ENCODE results near the gene FBLN7.

Gene FBLN7

DNA sequence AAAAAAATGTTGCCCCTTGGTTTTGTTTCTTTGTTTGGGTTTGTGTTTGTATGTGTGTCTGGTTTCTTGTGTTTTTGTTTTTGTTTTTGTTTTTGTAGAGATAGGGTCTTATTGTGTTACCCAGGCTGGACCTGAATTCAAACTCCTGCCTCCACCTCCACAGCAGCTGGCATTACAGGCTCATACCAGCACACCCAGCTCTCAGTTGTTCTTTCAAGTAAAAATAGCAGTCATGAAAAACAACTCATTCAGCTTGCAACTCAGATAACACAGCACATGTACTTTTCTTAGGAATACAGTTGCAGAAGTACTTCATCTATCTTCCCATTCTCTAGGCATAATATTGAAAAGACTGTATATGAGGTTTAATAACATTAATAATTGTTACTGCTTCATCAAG, 79.7 kb downstream of the FBLN7 start:
- TF ChIP-seq SPI1 (IDR thresholded peaks at IDR 0.05; ENCODE audit: low read depth, low read length): no peak
- TF ChIP-seq POLR2A (IDR thresholded peaks at IDR 0.05; ENCODE audit: low read depth, low read length): no peak
- TF ChIP-seq PAX5 (IDR thresholded peaks at IDR 0.05; ENCODE audit: insufficient read depth, low read length, severe bottlenecking): no peak

DNA sequence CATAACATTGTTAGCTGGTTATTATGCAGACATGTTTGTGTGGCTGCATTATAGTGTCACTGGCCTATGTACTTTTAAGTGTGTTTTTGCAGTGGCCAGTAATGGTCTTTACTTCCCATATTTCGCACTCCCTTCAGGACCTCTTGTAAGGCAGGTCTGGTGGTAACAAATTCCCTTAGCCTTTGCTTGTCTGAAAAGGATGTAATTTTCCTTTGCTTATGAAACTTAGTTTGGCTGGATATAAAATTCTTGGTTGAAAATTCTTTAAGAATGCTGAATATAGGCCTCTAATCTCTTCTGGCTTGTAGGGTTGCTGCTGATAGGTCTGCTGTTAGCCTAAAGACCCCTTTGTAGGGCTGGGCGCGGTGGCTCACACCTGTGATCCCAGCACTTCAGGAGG, 82.0 kb downstream of the FBLN7 start:
- DNase-seq (ENCODE audit: insufficient read length, low spot score) (no peak), FAIRE-seq (peak; percentile 72)
- TF ChIP-seq POU2F2 (IDR thresholded peaks at IDR 0.05; ENCODE audit: low read depth, low read length): no peak
- TF ChIP-seq POLR2A (IDR thresholded peaks at IDR 0.05; ENCODE audit: low read depth, low read length): no peak
- TF ChIP-seq POLR2AphosphoS5 (IDR thresholded peaks at IDR 0.05; ENCODE audit: low read depth, low read length): no peak
- no peak for TF ChIP-seq PAX5 (IDR thresholded peaks at IDR 0.05; ENCODE audit: insufficient read depth, low read length, severe bottlenecking)
- TF ChIP-seq SPI1 (IDR thresholded peaks at IDR 0.05; ENCODE audit: low read depth, low read length): no peak
- no peak for TF ChIP-seq TAF1 (IDR thresholded peaks at IDR 0.05; ENCODE audit: low read depth, low read length)

More for the DNA sequence above, 79.7 kb downstream of the FBLN7 start:
- no peak for FAIRE-seq
- no peak for DNase-seq (ENCODE audit: insufficient read length, low spot score)

DNA sequence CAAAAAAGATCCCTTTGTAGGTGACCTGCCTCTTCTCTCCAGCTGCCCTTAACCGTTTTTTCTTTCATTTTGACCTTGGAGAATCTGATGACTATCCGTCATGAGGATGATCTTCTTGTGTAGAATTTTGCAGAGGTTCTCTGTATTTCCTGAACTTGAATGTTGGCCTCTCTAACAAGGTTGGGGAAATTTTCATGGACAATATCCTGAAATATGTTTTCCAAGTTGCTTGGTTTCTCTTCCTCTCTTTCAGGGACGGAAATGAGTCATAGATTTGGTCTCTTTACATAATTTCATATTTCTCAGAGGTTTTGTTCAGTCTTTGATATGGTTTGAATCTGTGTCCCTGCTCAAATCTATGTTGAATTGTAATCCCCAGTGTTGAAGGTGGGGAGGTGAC, 82.6 kb downstream of the FBLN7 start:
- no peak for DNase-seq (ENCODE audit: insufficient read length, low spot score)
- TF ChIP-seq PAX5 (IDR thresholded peaks at IDR 0.05; ENCODE audit: insufficient read depth, low read length, severe bottlenecking): no peak
- no peak for TF ChIP-seq POU2F2 (IDR thresholded peaks at IDR 0.05; ENCODE audit: low read depth, low read length)
- no peak for TF ChIP-seq POLR2AphosphoS5 (IDR thresholded peaks at IDR 0.05; ENCODE audit: low read depth, low read length)
- no peak for TF ChIP-seq TAF1 (IDR thresholded peaks at IDR 0.05; ENCODE audit: low read depth, low read length)
- TF ChIP-seq SPI1 (IDR thresholded peaks at IDR 0.05; ENCODE audit: low read depth, low read length): peak; percentile 28; the same call in 1 of the 2 replicates
- no peak for TF ChIP-seq POLR2A (IDR thresholded peaks at IDR 0.05; ENCODE audit: low read depth, low read length)
- FAIRE-seq: no peak

DNA sequence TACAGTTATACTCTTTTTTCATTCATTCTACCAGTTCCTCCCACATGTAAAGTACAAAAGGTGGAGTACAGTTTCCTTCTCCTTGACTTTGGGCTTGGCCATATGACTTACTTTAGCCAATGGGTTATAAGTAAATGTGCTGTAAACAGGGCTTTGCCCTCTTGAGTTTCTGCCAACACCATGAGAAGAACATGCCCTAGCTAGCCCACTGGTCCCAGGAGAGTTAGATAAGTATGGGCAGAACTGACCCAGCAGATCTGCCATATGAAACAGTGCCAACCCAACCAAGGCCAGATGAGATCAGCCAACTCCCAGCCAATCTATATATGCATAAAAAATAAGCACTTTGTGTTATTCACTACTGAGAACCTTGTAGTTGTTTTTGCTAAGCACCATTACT, 91.2 kb downstream of the FBLN7 start:
- FAIRE-seq (no peak), DNase-seq (ENCODE audit: insufficient read length, low spot score) (no peak)
- TF ChIP-seq POU2F2 (IDR thresholded peaks at IDR 0.05; ENCODE audit: low read depth, low read length): no peak
- TF ChIP-seq TAF1 (IDR thresholded peaks at IDR 0.05; ENCODE audit: low read depth, low read length): no peak
- TF ChIP-seq POLR2A (IDR thresholded peaks at IDR 0.05; ENCODE audit: low read depth, low read length): no peak
- TF ChIP-seq SPI1 (IDR thresholded peaks at IDR 0.05; ENCODE audit: low read depth, low read length): no peak
- no peak for TF ChIP-seq PAX5 (IDR thresholded peaks at IDR 0.05; ENCODE audit: insufficient read depth, low read length, severe bottlenecking)

DNA sequence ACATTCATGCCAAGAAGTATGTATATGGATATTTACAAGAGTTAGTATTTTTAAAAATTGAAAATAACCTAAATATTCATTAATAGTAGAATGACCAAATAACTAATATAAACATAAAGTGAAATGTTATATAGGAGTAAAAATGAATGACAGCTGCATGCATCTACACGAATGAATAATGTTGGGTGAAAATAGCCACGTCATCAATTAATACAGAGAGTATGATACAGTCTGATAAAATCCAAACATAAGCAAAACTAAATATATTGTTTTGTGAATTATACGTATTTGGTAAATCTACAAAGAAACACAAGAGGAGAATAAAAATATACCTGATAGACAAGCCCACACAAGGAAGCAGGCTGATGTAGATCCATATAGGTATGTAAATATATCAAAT, 92.2 kb downstream of the FBLN7 start:
- no peak for FAIRE-seq
- no peak for DNase-seq (ENCODE audit: insufficient read length, low spot score)
- TF ChIP-seq SPI1 (IDR thresholded peaks at IDR 0.05; ENCODE audit: low read depth, low read length): no peak
- TF ChIP-seq POLR2AphosphoS5 (IDR thresholded peaks at IDR 0.05; ENCODE audit: low read depth, low read length): no peak
- TF ChIP-seq POU2F2 (IDR thresholded peaks at IDR 0.05; ENCODE audit: low read depth, low read length): no peak
- no peak for TF ChIP-seq TAF1 (IDR thresholded peaks at IDR 0.05; ENCODE audit: low read depth, low read length)
- TF ChIP-seq POLR2A (IDR thresholded peaks at IDR 0.05; ENCODE audit: low read depth, low read length): no peak
- no peak for TF ChIP-seq PAX5 (IDR thresholded peaks at IDR 0.05; ENCODE audit: insufficient read depth, low read length, severe bottlenecking)

All from GM12891 (cell line).